ENCODE data around the gene SGMS2. TPM values are rescaled to one million over a fixed set of nuclear protein-coding genes. Genes with fewer than 3 reads are reported as not detected.
"Not testable (repeated sequence)": the region's sequence is repeated elsewhere in the genome, so short reads cannot be mapped to it uniquely, and the experiment has no call there.

SGMS2 gene
- total RNA-seq, 1 donor from 2014 or later, result 35.5 TPM

- peak; percentile 70 to 90 for DNase-seq (ENCODE audit: low read depth in 2 of 2)
These were observed 39.2 kb downstream of the SGMS2 start for GRCh38 chr4:107863850-107864371.

GRCh38 chr4:107866726-107867125 lies 42.0 kb downstream of the SGMS2 start:
- DNase-seq (ENCODE audit: low read depth in 2 of 2), result no peak

GRCh38 chr4:107870236-107870635 lies 45.5 kb downstream of the SGMS2 start:
- DNase-seq (ENCODE audit: low read depth in 2 of 2), result peak; percentile 19 to 37

- peak in 1 of 2 donors; percentile 87 for DNase-seq (ENCODE audit: low read depth in 2 of 2)
These were observed 46.4 kb downstream of the SGMS2 start for GRCh38 chr4:107870916-107871786.

- no peak for DNase-seq (ENCODE audit: low read depth in 2 of 2)
These were observed 49.3 kb downstream of the SGMS2 start for GRCh38 chr4:107874024-107874423.

- DNase-seq (ENCODE audit: low read depth in 2 of 2), result peak in 1 of 2 donors; percentile 38
These were observed 51.4 kb downstream of the SGMS2 start for GRCh38 chr4:107876099-107876498.

GRCh38 chr4:107877361-107877760 lies 52.6 kb downstream of the SGMS2 start:
- DNase-seq (ENCODE audit: low read depth in 2 of 2), result no peak

- no peak for DNase-seq (ENCODE audit: low read depth in 2 of 2)
These were observed 61.1 kb downstream of the SGMS2 start for GRCh38 chr4:107885865-107886264.

- no peak for DNase-seq (ENCODE audit: low read depth in 2 of 2)
These were observed 63.5 kb downstream of the SGMS2 start for GRCh38 chr4:107888237-107888636.

- DNase-seq (ENCODE audit: low read depth in 2 of 2), result no peak
These were observed 66.0 kb downstream of the SGMS2 start for GRCh38 chr4:107890779-107891178.

- no peak for DNase-seq (ENCODE audit: low read depth in 2 of 2)
These were observed 66.6 kb downstream of the SGMS2 start for GRCh38 chr4:107891299-107891698.

- DNase-seq (ENCODE audit: low read depth in 2 of 2), result peak in 1 of 2 donors; percentile 46
These were observed 68.7 kb downstream of the SGMS2 start for GRCh38 chr4:107893171-107894137.

GRCh38 chr4:107894138-107894603 lies 69.4 kb downstream of the SGMS2 start:
- DNase-seq (ENCODE audit: low read depth in 2 of 2), result no peak

GRCh38 chr4:107896158-107896645 lies 71.5 kb downstream of the SGMS2 start:
- DNase-seq (ENCODE audit: low read depth in 2 of 2), result peak; percentile 89 to 96

GRCh38 chr4:107896646-107897045 lies 71.9 kb downstream of the SGMS2 start:
- peak in 1 of 2 donors; percentile 35 for DNase-seq (ENCODE audit: low read depth in 2 of 2)

GRCh38 chr4:107897823-107898222 lies 73.1 kb downstream of the SGMS2 start:
- DNase-seq (ENCODE audit: low read depth in 2 of 2), result peak in 1 of 2 donors; percentile 16

- peak in 1 of 2 donors; percentile 6 for DNase-seq (ENCODE audit: low read depth in 2 of 2)
These were observed 75.3 kb downstream of the SGMS2 start for GRCh38 chr4:107900067-107900466.

- DNase-seq (ENCODE audit: low read depth in 2 of 2), result no peak
These were observed 75.8 kb downstream of the SGMS2 start for GRCh38 chr4:107900508-107900907.

- DNase-seq (ENCODE audit: low read depth in 2 of 2), result no peak
These were observed 76.6 kb downstream of the SGMS2 start for GRCh38 chr4:107901213-107901934.

GRCh38 chr4:107902715-107903114 lies 78.0 kb downstream of the SGMS2 start:
- DNase-seq (ENCODE audit: low read depth in 2 of 2), result no peak

GRCh38 chr4:107905082-107905481 lies 80.3 kb downstream of the SGMS2 start:
- DNase-seq (ENCODE audit: low read depth in 2 of 2), result not testable (repeated sequence)
